Smooth muscle cell (in vitro differentiated cells): ENCODE measurements around the gene FNDC1. TPM values are rescaled to one million over a fixed set of nuclear protein-coding genes. Genes with fewer than 3 reads are reported as not detected.
"Not testable (repeated sequence)": the region's sequence is repeated elsewhere in the genome, so short reads cannot be mapped to it uniquely, and the experiment has no call there.

Experiments
- DNase-seq: peaks from one replicate; lab custom pipeline; 2025; ENCODE audit not compliant: unreplicated experiment; lab: John Stamatoyannopoulos, UW
- H2AFZ ChIP-seq: fragments of 200-600 bp; sonication (generic); 2 replicates; pipeline ENCODE4 v1.6.0; 2016; ENCODE audit warnings: antibody characterized with exemption, low read depth, mild to moderate bottlenecking
- H3F3A ChIP-seq: fragments of 200-600 bp; sonication (generic); 2 replicates; pipeline ENCODE4 v1.6.0; 2017; ENCODE audit warnings: antibody characterized with exemption, low read depth
- H3K27ac ChIP-seq: fragments of 200-600 bp; sonication (generic); 2 replicates; pipeline ENCODE4 v1.5.1; 2016; ENCODE audit warnings: low read depth, mild to moderate bottlenecking
- H3K27me3 ChIP-seq: fragments of 200-600 bp; sonication (generic); 2 replicates; pipeline ENCODE4 v1.6.1; 2016; ENCODE audit warnings: low read depth, mild to moderate bottlenecking
- H3K36me3 ChIP-seq: fragments of 200-600 bp; sonication (generic); 2 replicates; pipeline ENCODE4 v1.5.1; 2016; ENCODE audit warnings: low read depth
- H3K4me1 ChIP-seq: fragments of 200-600 bp; sonication (generic); 2 replicates; pipeline ENCODE4 v1.5.1; 2016; ENCODE audit warnings: low read depth
- H3K4me2 ChIP-seq: fragments of 200-600 bp; sonication (generic); 2 replicates; pipeline ENCODE4 v1.6.0; 2016; ENCODE audit warnings: mild to moderate bottlenecking
- H3K4me3 ChIP-seq: fragments of 200-600 bp; sonication (generic); 2 replicates; pipeline ENCODE4 v1.5.1; 2016; ENCODE audit warnings: mild to moderate bottlenecking
- H3K79me2 ChIP-seq: fragments of 200-600 bp; sonication (generic); 2 replicates; pipeline ENCODE4 v1.6.0; 2016; ENCODE audit warnings: low read depth, mild to moderate bottlenecking
- H3K9ac ChIP-seq: fragments of 200-600 bp; sonication (generic); 2 replicates; pipeline ENCODE4 v1.6.0; 2016; ENCODE audit warnings: low read depth
- H3K9me3 ChIP-seq: fragments of 200-600 bp; sonication (generic); replicated peaks from 2 replicates; pipeline ENCODE4 v1.5.1; 2016; ENCODE audit warnings: low read depth
- H4K20me1 ChIP-seq: fragments of 200-600 bp; sonication (generic); 2 replicates; pipeline ENCODE4 v1.6.0; 2016; ENCODE audit warnings: low read depth
- WGBS: methylation state at CpG from one replicate; pipeline ENCODE4 v1.1.7; 2016; ENCODE audit warnings: low lambda C conversion rate; 5-methylcytosine and 5-hydroxymethylcytosine counted together
- polyA plus RNA-seq: library from polyadenylated mRNA; unstranded; fragments of >200 nt; fragmentation: Nextera tagmentation; extraction: Ambion mirVana; gene quantifications from 2 replicates; pipeline ENCODE4 v1.2.1, GENCODE V29; 2016
- total RNA-seq: library from RNA; depleted of rRNA; stranded (reverse); fragments of >200 nt; gene quantifications from 2 replicates; pipeline ENCODE4 v1.2.3, GENCODE V29; 2014
- TF ChIP-seq, protein P1 (sequence below): fragments of 200-600 bp; sonication (generic); IDR thresholded peaks from 2 replicates; pipeline ENCODE4 v1.5.1; 2017; ENCODE audit warnings: borderline replicate concordance, mild to moderate bottlenecking, antibody characterized with exemption; ENCODE audit not compliant: insufficient read depth, poor library complexity, severe bottlenecking

Gene FNDC1
- total and polyA plus RNA-seq, 2 experiments from 2014 or later: 0.39 TPM; not detected in 1

DNA sequence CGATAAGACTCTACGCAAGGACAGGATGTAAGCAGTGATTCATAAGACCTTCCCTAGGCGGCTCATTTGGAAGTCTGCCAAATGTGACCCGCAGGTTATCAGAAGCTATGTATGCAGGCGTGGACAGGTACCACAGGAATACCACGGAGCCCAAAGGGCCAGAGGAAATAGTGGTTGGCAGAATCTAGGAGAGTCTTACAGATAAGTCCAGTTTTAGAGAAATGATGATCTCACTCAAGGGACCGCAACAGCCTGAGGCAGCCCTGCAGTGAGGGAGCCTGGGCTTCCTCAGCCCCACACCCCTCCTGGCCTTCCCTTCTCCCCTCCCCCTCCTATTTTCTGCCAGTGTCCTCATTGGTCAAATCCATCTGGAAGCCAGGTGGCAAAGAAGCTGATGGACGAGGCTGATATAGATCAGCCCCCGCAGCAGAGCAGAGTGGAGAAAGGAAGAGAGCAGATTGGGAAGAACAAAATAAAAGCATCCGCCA, 110.6 kb downstream of the FNDC1 start:
- no peaks in the 10 kb centered on the region for H3K9me3 ChIP-seq
- H3K4me1 ChIP-seq: no peaks in the 10 kb centered on the region
- TF ChIP-seq, protein P1, sequence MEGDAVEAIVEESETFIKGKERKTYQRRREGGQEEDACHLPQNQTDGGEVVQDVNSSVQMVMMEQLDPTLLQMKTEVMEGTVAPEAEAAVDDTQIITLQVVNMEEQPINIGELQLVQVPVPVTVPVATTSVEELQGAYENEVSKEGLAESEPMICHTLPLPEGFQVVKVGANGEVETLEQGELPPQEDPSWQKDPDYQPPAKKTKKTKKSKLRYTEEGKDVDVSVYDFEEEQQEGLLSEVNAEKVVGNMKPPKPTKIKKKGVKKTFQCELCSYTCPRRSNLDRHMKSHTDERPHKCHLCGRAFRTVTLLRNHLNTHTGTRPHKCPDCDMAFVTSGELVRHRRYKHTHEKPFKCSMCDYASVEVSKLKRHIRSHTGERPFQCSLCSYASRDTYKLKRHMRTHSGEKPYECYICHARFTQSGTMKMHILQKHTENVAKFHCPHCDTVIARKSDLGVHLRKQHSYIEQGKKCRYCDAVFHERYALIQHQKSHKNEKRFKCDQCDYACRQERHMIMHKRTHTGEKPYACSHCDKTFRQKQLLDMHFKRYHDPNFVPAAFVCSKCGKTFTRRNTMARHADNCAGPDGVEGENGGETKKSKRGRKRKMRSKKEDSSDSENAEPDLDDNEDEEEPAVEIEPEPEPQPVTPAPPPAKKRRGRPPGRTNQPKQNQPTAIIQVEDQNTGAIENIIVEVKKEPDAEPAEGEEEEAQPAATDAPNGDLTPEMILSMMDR: no peak
- H4K20me1 ChIP-seq: no peaks in the 10 kb centered on the region
- 77% methylated on average over 10 of the region's 10 CpGs for WGBS
- H3K9ac ChIP-seq: no peak overlapping the region
- H3K79me2 ChIP-seq: no peaks in the 10 kb centered on the region
- DNase-seq: no peak
- H3K4me2 ChIP-seq: no peak overlapping the region
- H3F3A ChIP-seq: no peaks in the 10 kb centered on the region
- H3K4me3 ChIP-seq: no peak overlapping the region
- no peak overlapping the region for H3K27ac ChIP-seq
- no peaks in the 10 kb centered on the region for H3K27me3 ChIP-seq
- H2AFZ ChIP-seq: no peak overlapping the region
- H3K36me3 ChIP-seq: no peaks in the 10 kb centered on the region

DNA sequence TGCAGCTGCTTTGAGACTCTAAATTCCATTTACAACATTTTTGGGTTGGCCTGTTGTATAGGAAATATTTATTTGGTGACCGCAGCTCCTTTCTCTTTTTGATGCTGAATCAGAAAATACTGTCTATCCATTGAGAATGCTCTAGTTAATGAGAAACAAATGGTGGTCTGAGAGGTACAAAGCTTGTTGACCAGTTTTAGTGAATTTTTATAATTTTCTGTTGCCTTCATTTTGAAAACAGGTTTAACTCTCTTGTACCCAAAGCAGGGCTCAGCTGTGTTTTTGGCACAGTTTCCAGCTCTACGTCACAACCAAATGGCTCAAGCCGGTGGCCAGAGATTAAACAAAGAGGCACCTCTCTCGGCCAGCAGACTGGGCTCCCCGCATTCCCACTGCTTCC, 113.2 kb downstream of the FNDC1 start:
- Histone ChIP-seq H3K4me3 (no peak overlapping the region), H3K4me1 (no peaks in the 10 kb centered on the region), H3K27me3 (no peaks in the 10 kb centered on the region), H2AFZ (no peak overlapping the region), H3K9ac (no peak overlapping the region), H3K9me3 (no peaks in the 10 kb centered on the region), H3F3A (no peaks in the 10 kb centered on the region), H3K36me3 (no peaks in the 10 kb centered on the region), H4K20me1 (no peaks in the 10 kb centered on the region), H3K27ac (no peak overlapping the region), H3K79me2 (no peaks in the 10 kb centered on the region), H3K4me2 (no peak overlapping the region)
- DNase-seq: no peak
- TF ChIP-seq, protein P1: no peak
- WGBS: 58% methylated on average over 5 of the region's 5 CpGs

DNA sequence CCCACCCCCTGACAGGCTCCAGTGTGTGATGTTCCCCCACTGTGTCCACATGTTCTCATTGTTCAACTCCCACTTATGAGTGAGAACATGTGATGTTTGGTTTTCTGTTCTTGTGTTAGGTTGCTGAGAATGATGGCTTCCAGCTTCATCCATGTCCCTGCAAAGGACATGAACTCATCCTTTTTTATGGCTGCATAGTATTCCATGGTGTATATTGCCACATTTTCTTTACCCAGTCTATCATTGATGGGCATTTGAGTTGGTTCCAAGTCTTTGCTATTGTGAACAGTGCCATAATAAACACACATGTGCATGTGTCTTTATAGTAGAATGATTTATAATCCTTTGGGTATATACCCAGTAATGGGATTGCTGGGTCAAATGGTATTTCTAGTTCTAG, 115.5 kb downstream of the FNDC1 start:
- H3K4me3 ChIP-seq, H2AFZ ChIP-seq, H3K4me2 ChIP-seq, H4K20me1 ChIP-seq, H3K36me3 ChIP-seq, H3K4me1 ChIP-seq, H3K27me3 ChIP-seq, H3K27ac ChIP-seq, H3K9me3 ChIP-seq, DNase-seq, H3K79me2 ChIP-seq, H3K9ac ChIP-seq, H3F3A ChIP-seq: not testable (repeated sequence)

DNA sequence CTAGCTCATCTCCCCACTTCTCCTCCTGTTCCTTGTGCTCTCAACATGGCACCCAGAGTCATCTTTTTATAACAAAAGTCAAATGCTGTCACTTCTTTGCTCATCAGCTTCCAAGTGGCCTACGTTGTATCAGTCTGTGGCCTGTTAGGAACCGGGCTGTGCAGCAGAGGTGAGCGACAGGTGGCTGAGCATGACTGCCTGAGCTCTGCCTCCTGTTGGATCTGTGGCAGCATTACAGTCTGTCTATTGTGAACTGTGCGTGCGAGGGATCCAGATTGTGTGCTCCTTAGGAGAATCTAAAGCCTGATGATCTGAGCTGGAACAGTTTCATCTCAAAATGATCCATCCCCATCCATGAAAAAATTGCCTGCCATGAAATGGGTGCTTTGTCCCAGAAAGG, 129.6 kb downstream of the FNDC1 start:
- H3K27ac ChIP-seq: no peak overlapping the region
- no peak overlapping the region for H3K4me2 ChIP-seq
- H3K27me3 ChIP-seq: no peaks in the 10 kb centered on the region
- no peaks in the 10 kb centered on the region for H3K9me3 ChIP-seq
- no peak overlapping the region for H3K4me3 ChIP-seq
- H3K36me3 ChIP-seq: no peaks in the 10 kb centered on the region
- no peak overlapping the region for H3K9ac ChIP-seq
- no peaks in the 10 kb centered on the region for H3K79me2 ChIP-seq
- TF ChIP-seq, protein P1: no peak
- WGBS: 88% methylated on average over 5 of the region's 5 CpGs
- no peak overlapping the region for H2AFZ ChIP-seq
- no peak for DNase-seq
- no peaks in the 10 kb centered on the region for H3F3A ChIP-seq
- H4K20me1 ChIP-seq: no peaks in the 10 kb centered on the region
- no peaks in the 10 kb centered on the region for H3K4me1 ChIP-seq
